GM18907 (cell line): Measurements from ENCODE around the gene ELL.

Experiments used
- ATAC-seq: cut with Tn5 transposase; IDR thresholded peaks from one replicate; pipeline ENCODE4 v1.9.1; 2021; ENCODE audit warnings: mild to moderate bottlenecking, moderate library complexity; ENCODE audit not compliant: unreplicated experiment

ELL gene

GRCh38 chr19:18436671-18437490 lies 85.0 kb downstream of the ELL start:
- ATAC-seq, result peak; percentile 55

GRCh38 chr19:18435842-18436670 lies 85.8 kb downstream of the ELL start:
- no peak for ATAC-seq

- no peak for ATAC-seq
Observed at GRCh38 chr19:18435178-18435841, 86.6 kb downstream of the ELL start.

- ATAC-seq, result no peak
Observed at GRCh38 chr19:18434411-18435175, 87.3 kb downstream of the ELL start.

- ATAC-seq, result no peak
Observed at GRCh38 chr19:18433735-18434398, 88.0 kb downstream of the ELL start.

GRCh38 chr19:18433015-18433691 lies 88.7 kb downstream of the ELL start:
- no peak for ATAC-seq

GRCh38 chr19:18432275-18433014 lies 89.4 kb downstream of the ELL start:
- no peak for ATAC-seq

GRCh38 chr19:18431351-18432197 lies 90.3 kb downstream of the ELL start:
- ATAC-seq, result no peak

- ATAC-seq, result no peak
Observed at GRCh38 chr19:18430417-18431144, 91.3 kb downstream of the ELL start.

- ATAC-seq, result no peak
Observed at GRCh38 chr19:18429717-18430416, 92.0 kb downstream of the ELL start.

- ATAC-seq, result peak; percentile 51
Observed at GRCh38 chr19:18428787-18429674, 92.8 kb downstream of the ELL start.

- no peak for ATAC-seq
Observed at GRCh38 chr19:18428173-18428786, 93.6 kb downstream of the ELL start.

- ATAC-seq, result no peak
Observed at GRCh38 chr19:18427743-18428113, 94.1 kb downstream of the ELL start.

- no peak for ATAC-seq
Observed at GRCh38 chr19:18427080-18427742, 94.7 kb downstream of the ELL start.

GRCh38 chr19:18426416-18426767 lies 95.5 kb downstream of the ELL start:
- ATAC-seq, result no peak
